GM20000 (cell line): ENCODE data around the gene MXI1.

Source experiments
- DNase-seq: peaks from one replicate; pipeline ENCODE4 v3.0.0; 2012; ENCODE audit warnings: low spot score
- CTCF ChIP-seq: IDR thresholded peaks from 2 replicates; pipeline ENCODE4 v1.5.1; 2012; ENCODE audit warnings: mild to moderate bottlenecking, control low read depth; ENCODE audit errors: extremely low read depth, missing control alignments

Gene MXI1

GRCh38 chr10:110218632-110219031, 11.2 kb downstream of the MXI1 start:
- no peak for DNase-seq
- no peak for TF ChIP-seq CTCF

- TF ChIP-seq CTCF: no peak
These were observed 12.5 kb downstream of the MXI1 start for GRCh38 chr10:110219884-110220283.

GRCh38 chr10:110220398-110220797, 13.0 kb downstream of the MXI1 start:
- no peak for TF ChIP-seq CTCF
- no peak for DNase-seq

More at GRCh38 chr10:110219884-110220283, 12.5 kb downstream of the MXI1 start:
- no peak for DNase-seq

GRCh38 chr10:110221044-110221720, 13.8 kb downstream of the MXI1 start:
- no peak for TF ChIP-seq CTCF
- no peak for DNase-seq

- DNase-seq: peak; percentile 67
- peak; percentile 8 for TF ChIP-seq CTCF
These were observed 14.4 kb downstream of the MXI1 start for GRCh38 chr10:110221721-110222261.

GRCh38 chr10:110222641-110223297, 15.4 kb downstream of the MXI1 start:
- no peak for TF ChIP-seq CTCF
- no peak for DNase-seq

GRCh38 chr10:110223298-110223925, 16.0 kb downstream of the MXI1 start:
- no peak for DNase-seq
- TF ChIP-seq CTCF: no peak
